ENCODE data around the gene PTPRU.

PTPRU gene

GRCh38 chr1:29223521-29223920, 12.8 kb upstream of the PTPRU start (continued):
- TF ChIP-seq ZFP30 (CRISPR knock-in tag; IDR thresholded peaks at IDR 0.05) = no peak

- TF ChIP-seq ISL1 (CRISPR knock-in tag; IDR thresholded peaks at IDR 0.05) (no peak), TCF4 (CRISPR knock-in tag; IDR thresholded peaks at IDR 0.05; ENCODE audit: borderline replicate concordance) (no peak), ZC3H10 (CRISPR knock-in tag; IDR thresholded peaks at IDR 0.05) (no peak), ZNF565 (CRISPR knock-in tag; conservative IDR thresholded peaks at IDR 0.05; ENCODE audit: low read depth) (no peak), TOX (CRISPR knock-in tag; IDR thresholded peaks at IDR 0.05; ENCODE audit: borderline replicate concordance) (no peak), OSR1 (CRISPR knock-in tag; IDR thresholded peaks at IDR 0.05) (no peak)
- ATAC-seq = no peak
These were observed 11.9 kb upstream of the PTPRU start for GRCh38 chr1:29224356-29224837.

- TF ChIP-seq TOX (CRISPR knock-in tag; IDR thresholded peaks at IDR 0.05; ENCODE audit: borderline replicate concordance) (no peak), ZC3H10 (CRISPR knock-in tag; IDR thresholded peaks at IDR 0.05) (no peak), CSDC2 (CRISPR knock-in tag; IDR thresholded peaks at IDR 0.05) (no peak), OSR1 (CRISPR knock-in tag; IDR thresholded peaks at IDR 0.05) (no peak), BACH2 (CRISPR knock-in tag; IDR thresholded peaks at IDR 0.05; ENCODE audit: borderline replicate concordance) (no peak), POU6F1 (CRISPR knock-in tag; IDR thresholded peaks at IDR 0.05; ENCODE audit: borderline replicate concordance, low read depth) (no peak), RARB (CRISPR knock-in tag; IDR thresholded peaks at IDR 0.05) (no peak), ZNF70 (CRISPR knock-in tag; IDR thresholded peaks at IDR 0.05) (no peak), ARNTL (CRISPR knock-in tag; IDR thresholded peaks at IDR 0.05; ENCODE audit: borderline replicate concordance, low read depth) (no peak), ISL1 (CRISPR knock-in tag; IDR thresholded peaks at IDR 0.05) (no peak), PATZ1 (CRISPR knock-in tag; IDR thresholded peaks at IDR 0.05; ENCODE audit: borderline replicate concordance) (no peak), CSRNP3 (CRISPR knock-in tag; IDR thresholded peaks at IDR 0.05) (no peak), ZNF565 (CRISPR knock-in tag; conservative IDR thresholded peaks at IDR 0.05; ENCODE audit: low read depth) (no peak), ZNF8 (CRISPR knock-in tag; IDR thresholded peaks at IDR 0.05) (no peak)
- ATAC-seq = no peak
These were observed 11.0 kb upstream of the PTPRU start for GRCh38 chr1:29225361-29225760.

GRCh38 chr1:29227511-29227910, 8.8 kb upstream of the PTPRU start:
- no peak for ATAC-seq
- no peak for TF ChIP-seq SNAI2 (CRISPR knock-in tag; IDR thresholded peaks at IDR 0.05)
- no peak for TF ChIP-seq POU6F1 (CRISPR knock-in tag; IDR thresholded peaks at IDR 0.05; ENCODE audit: borderline replicate concordance, low read depth)
- TF ChIP-seq ARNTL (CRISPR knock-in tag; IDR thresholded peaks at IDR 0.05; ENCODE audit: borderline replicate concordance, low read depth) = no peak
- no peak for TF ChIP-seq ZC3H10 (CRISPR knock-in tag; IDR thresholded peaks at IDR 0.05)

- no peak for ATAC-seq
- TF ChIP-seq TCF4 (CRISPR knock-in tag; IDR thresholded peaks at IDR 0.05; ENCODE audit: borderline replicate concordance) (no peak), BACH2 (CRISPR knock-in tag; IDR thresholded peaks at IDR 0.05; ENCODE audit: borderline replicate concordance) (no peak), OSR1 (CRISPR knock-in tag; IDR thresholded peaks at IDR 0.05) (no peak), ZNF565 (CRISPR knock-in tag; conservative IDR thresholded peaks at IDR 0.05; ENCODE audit: low read depth) (no peak), ARNTL (CRISPR knock-in tag; IDR thresholded peaks at IDR 0.05; ENCODE audit: borderline replicate concordance, low read depth) (no peak), PATZ1 (CRISPR knock-in tag; IDR thresholded peaks at IDR 0.05; ENCODE audit: borderline replicate concordance) (no peak), ZC3H10 (CRISPR knock-in tag; IDR thresholded peaks at IDR 0.05) (no peak), TOX (CRISPR knock-in tag; IDR thresholded peaks at IDR 0.05; ENCODE audit: borderline replicate concordance) (no peak), PPARA (CRISPR knock-in tag; IDR thresholded peaks at IDR 0.05; ENCODE audit: borderline replicate concordance) (no peak), ESRRG (CRISPR knock-in tag; IDR thresholded peaks at IDR 0.05) (no peak), SNAI2 (CRISPR knock-in tag; IDR thresholded peaks at IDR 0.05) (no peak), TSHZ2 (CRISPR knock-in tag; IDR thresholded peaks at IDR 0.05) (no peak), ISL1 (CRISPR knock-in tag; IDR thresholded peaks at IDR 0.05) (no peak)
These were observed 6.1 kb upstream of the PTPRU start for GRCh38 chr1:29230204-29230552.

Data from SK-N-SH treated with all-trans-retinoic acid at 6 μM for 48 hours (cell line).